Daoy (cell line): ENCODE measurements around the gene HBB. TPM values are rescaled to one million over a fixed set of nuclear protein-coding genes. Genes with fewer than 3 reads are reported as not detected.

ENCODE experiments used
- DNase-seq: peaks from one replicate; pipeline ENCODE4 v3.0.0-alpha.2; 2015; ENCODE audit warnings: low read depth
- total RNA-seq: library from RNA; depleted of rRNA; stranded (reverse); fragments of >200 nt; shearing (Covaris generic); gene quantifications from 2 replicates; pipeline ENCODE4 v1.2.3, GENCODE V29; 2014

The HBB gene
- total RNA-seq, 1 experiment from 2014 or later, result not detected

DNA sequence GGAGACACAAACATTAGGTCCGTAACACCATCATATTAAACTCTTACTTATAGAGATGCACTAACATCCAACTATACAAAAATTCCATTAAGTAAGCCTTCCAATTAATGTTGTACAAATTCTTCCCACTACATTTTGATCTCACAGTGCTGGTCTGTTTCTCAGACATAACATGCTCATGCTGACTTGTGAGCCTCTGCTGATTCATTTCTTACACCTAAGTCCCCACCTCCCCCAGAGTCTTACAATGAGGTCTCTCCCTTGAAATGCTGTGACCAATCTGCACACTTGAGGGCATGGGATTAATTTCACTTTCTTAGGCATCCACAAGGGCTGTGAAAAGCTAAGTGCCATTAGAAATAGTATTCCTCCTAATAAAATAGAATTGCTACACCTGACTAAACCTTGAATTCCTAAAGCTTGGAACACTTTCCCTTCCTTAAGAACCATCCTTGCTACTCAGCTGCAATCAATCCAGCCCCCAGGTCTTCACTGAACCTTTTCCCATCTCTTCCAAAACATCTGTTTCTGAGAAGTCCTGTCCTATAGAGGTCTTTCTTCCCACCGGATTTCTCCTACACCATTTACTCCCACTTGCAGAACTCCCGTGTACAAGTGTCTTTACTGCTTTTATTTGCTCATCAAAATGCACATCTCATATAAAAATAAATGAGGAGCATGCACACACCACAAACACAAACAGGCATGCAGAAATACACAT is 20.8 kb upstream of the HBB start:
- no peak for DNase-seq

DNA sequence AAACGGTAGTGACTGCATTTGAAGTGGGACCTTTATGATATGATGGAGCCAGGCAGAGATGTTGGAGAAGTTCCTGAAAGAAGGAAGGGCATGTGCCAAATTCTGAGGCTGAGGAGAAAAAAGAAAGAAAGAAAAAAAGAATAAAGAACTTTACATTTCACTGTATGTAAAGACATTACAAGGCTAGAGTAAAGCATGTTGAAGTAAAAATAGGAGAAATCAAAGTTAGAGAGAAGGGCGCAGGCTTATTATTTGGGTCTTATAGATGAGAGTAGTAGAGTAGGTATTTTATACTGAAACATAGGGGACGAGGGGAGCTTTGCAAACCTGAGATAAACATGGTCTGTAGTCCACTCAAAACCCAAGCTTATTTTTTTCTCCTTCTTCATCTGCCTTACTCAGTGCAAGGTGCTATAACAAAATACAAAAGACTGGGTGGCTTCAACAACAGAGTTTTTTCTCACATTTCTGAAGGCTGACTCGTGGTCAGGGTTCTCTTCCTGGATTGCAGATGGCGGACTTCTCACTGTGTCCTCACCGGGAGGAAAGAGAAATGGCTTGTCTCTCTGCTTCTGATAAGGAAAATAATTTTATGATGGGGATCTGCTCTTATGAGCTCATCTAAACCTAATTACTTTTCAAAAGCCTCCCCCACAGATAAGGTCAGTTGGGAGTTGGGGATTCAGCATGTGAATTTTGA is 20.1 kb upstream of the HBB start:
- no peak for DNase-seq

DNA sequence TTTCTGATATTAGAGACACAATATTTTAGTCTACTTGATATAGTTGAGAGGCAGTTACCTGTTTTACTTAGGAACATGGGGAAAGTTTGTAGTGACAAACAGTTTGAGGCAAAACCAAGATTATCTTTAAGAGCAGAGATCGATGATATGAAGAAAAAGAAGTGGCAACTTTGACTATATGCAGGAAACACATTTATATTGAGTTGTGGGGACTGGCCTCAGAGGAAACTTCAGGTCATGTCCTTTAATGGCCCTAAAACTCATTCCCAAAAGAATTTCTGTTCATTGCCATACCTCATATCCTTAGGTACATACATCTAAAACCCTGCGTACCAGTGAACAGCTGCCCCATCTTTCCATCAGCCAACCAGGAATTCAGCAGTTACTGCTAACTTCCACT is 18.3 kb upstream of the HBB start:
- no peak for DNase-seq

DNA sequence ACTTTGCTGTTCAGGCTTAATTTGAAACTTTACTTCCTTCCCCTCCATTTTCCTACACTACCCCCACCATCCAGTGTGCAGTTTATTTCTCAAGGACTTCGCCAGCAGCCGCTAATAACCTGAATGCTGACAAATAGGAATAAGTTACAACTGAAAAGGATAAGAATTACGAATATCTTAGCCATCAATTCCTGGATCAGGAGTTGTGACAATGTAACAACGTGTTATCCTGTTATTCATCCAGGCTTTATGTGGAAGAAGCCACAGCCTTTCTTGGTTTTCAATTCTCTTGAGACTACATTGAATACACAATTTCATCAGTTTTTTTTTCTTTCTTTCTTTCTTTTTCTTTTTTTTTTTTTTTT is 16.9 kb upstream of the HBB start:
- DNase-seq, result no peak

DNA sequence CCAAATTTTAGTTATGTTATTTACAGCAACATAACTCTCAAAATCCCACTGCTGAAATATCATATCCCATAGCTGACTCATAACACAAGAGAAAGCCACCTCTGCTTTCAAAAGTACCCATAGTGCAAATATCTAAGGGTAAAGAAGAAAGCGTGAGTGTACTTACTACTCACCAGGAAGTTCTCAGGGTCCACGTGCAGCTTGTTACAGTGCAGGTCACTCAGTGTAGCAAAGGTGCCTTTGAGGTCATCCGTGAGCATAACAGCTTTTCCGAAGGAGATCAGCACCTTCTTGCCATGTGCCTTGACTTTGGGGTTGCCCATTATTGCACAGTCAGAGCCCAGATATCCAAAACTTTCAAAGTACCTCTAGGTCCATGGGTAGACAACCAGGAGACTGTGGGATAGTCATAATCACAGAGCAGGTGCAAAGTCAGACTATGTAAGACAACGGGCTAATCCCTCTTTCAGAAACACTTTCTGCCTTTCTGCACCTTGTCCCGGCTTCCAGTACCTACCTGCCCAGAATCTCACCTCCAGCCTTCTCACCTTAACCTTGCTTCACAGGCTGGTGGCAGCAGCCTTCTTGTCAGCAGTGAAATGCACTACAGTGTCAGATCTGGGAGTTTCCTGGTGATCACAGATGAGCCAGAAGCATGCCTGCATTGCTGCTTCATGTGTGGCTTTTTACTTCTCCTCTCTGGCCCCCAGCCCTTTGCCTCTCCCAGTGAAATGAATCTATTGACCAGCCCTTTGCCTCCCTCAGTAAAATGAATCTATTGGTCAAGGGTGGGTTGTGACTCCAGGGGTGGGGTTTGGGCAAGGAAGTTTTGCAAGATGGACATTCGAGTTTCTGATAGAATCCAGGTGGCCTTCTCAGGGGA is 16.3 kb upstream of the HBB start:
- no peak for DNase-seq

DNA sequence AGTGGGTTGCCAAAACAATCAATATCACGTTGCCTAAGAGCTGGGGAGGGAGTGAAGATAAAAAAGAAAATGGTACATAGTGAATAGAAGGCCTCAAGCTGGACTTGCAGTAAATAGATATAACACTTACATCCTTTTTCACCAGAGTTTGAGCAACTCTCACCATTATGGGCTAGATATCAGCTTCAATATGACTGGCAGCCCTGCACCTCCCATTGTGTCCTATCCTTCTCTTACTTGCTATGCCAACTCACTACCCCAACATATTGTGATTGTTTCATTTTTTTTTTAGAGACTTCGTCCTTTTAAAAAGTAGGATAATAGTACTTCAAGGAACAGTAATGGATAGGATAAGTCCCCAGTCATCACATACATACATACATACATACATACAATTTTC is 15.3 kb upstream of the HBB start:
- no peak for DNase-seq

DNA sequence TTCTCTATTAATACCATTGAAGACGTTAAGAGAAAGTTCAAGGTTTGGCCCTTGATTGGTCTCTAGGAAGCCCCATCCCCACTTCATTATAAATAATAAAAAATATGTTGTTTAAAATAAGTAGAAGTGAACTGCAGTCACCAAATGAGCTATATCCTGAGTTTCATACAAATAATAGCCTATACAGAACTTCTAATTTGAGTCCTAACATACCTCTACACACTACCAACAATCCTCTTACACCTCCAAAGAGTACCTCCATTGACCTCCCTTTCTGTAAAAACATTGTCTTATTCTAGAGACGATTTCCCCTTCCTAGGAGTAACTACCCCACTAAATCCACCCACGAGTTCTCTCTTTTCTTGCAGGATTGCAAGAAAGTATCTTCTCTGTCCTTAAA is 14.6 kb upstream of the HBB start:
- DNase-seq, result no peak

DNA sequence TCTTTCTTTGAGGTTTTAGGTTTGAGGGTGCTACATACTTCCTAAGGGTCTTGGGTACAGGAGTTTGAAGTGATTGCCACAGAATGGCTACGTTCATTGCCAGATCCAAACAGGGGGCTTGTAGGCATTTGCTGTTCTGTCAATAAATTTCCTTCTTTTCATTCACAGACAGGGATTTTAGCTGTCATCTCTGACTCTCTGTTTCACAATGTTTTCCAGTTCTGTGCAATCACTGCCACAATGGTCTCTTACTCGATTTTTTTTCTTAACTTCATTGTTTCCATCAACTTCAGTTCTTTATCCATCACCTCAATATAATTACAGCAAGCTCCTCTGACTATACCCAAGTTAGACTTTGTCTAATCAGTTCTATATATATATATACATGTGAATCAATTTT is 13.6 kb upstream of the HBB start:
- no peak for DNase-seq

DNA sequence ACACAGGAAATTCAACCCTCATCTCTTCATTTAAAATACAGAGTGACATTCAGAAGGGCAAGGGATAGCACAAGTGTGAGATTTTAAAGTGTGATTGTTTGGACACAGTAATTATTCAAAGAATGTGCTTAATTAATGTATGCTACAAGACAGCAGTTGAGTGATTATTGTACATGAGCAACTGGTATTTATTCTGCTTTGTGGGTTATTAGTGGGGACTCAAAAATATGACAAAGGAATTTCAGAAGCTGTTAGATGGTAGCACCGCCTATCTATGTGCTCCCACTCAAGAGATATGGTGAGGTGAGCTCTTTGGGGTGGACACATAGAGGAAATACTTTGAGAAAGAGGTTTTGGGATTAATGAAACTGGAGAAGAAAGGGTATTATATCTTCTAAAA is 13.2 kb upstream of the HBB start:
- no peak for DNase-seq

DNA sequence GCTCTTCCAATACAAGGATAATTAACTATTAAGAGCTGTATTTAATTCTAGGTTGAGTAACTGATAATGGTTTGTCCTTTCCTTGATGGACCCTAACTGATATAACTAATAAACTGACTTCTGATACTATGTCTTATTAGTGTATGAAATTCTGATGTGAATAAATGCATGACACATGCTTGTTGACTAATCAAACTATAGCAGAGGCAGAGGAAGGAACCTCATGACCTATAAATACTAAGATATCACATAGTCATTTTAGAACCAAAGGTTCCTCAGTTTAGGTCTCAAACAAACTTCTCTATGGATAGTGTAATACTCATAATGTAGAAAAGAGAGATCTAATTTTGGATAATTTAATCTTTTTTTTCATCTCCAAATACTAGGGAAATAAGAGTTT is 12.2 kb upstream of the HBB start:
- no peak for DNase-seq

DNA sequence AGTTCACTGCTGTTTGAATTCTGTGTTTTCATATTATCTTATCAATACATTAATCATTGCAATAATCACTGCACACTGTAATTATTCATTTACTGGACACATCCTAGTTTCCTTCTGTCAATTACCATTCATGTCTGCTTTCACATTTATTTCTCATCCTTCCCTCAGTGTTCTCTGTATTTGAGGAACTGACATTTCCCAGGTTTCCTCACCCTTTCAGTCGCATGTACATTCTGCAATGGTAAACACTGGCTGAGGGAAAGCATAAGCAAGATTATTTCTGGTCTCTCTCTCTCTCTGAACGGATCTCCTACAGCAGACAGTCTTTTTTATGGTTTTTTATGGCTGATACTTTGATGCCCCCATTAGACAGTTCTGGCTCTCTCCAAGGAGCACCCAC is 11.6 kb upstream of the HBB start:
- DNase-seq, result no peak

DNA sequence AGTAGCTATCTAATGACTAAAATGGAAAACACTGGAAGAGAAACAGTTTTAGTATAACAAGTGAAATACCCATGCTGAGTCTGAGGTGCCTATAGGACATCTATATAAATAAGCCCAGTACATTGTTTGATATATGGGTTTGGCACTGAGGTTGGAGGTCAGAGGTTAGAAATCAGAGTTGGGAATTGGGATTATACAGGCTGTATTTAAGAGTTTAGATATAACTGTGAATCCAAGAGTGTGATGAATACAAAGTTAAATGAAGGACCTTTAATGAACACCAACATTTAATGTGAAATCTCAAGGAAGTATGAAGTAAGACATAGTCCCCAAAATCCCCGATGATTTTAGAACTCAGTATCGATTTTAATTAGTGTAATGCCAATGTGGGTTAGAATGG is 10.5 kb upstream of the HBB start:
- no peak for DNase-seq

DNA sequence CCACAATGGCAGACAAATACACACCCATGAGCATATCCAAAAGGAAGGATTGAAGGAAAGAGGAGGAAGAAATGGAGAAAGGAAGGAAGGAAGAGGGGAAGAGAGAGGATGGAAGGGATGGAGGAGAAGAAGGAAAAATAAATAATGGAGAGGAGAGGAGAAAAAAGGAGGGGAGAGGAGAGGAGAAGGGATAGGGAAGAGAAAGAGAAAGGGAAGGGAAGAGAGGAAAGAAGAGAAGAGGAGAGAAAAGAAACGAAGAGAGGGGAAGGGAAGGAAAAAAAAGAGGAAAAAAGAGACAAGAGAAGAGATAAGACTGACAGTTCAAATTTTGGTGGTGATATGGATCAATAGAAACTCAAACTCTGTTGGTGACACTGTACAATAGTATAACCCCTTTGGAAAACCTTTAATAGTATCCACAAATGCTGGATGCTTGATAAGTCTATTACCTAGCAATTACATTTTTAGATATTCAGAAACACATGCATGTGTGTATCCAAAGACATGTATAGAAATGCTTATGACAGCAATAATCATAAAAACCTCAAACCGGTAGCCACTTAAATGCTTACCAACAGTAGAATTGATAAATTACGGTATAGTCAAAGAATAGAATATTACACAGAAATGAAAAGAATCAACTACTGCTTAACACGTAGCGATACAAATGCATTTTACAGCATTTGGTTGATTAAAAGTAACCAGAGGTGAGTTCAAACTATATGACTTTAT is 8.7 kb upstream of the HBB start:
- no peak for DNase-seq

DNA sequence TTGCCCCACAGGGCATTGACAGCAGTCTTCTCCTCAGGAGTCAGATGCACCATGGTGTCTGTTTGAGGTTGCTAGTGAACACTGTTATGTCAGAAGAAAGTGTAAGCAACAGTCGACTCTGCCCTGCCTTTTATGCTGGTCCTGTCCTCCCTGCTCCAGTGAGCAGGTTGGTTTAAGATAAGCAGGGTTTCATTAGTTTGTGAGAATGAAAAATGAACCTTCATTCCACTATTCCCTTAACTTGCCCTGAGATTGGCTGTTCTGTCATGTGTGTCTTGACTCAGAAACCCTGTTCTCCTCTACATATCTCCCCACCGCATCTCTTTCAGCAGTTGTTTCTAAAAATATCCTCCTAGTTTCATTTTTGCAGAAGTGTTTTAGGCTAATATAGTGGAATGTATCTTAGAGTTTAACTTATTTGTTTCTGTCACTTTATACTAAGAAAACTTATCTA is 7.5 kb upstream of the HBB start, which contains the start of gene HBD:
HBD (minus strand) TSS at position 103 of the 454 bp plus-strand sequence; CDS start at position 53, 50 bp downstream.
- DNase-seq, result no peak

DNA sequence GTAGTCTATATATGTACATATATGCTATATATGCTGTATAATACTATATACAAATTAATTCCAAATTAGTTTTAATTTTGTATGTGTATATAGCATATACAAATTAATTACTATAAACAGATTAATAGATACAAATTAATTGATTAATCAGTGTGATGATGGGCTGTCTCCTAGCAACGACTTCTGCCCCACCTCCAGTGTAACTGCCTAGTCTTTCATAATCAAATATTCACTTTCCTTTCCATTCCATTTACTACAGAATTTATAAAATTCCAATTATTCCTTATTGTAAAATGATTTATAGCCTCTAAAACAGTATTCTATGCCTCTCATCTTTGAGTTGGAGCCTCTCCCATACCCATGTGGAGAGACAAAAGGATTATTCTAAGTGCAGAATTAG is 6.4 kb upstream of the HBB start:
- DNase-seq, result no peak

DNA sequence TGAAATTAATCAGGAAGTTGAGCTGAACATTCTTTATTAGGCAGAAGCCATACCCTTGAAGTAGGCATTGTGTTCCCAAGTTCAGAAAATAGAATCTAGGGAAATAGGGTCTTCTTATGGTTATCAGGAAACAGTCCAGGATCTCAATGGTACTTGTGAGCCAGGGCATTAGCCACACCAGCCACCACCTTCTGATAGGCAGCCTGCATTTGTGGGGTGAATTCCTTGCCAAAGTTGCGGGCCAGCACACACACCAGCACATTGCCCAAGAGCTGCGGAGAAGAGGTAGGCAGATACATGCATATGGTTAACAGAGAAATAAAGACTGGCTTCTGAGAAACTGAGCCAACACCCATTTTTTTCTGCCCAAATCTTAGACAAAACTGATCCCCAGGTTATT is 6.0 kb upstream of the HBB start:
- no peak for DNase-seq

DNA sequence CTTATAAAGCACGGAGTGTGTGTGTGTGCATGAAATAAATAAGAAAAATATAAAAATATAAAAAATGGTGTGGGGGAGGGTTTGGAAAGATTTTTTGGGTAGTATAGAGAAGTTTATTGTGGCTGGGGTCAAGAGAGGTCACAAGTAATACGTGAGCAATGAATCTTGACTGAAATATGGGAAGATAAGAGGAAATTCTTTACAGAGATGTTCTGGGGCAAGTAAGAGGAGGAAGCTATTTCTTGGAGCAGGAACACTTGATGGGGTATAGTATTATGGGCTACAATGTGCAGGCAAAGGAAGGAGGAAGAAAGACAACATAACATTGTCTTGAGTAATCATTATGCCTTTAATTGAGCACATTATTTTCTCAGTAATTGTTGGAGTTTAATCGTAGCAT is 5.3 kb upstream of the HBB start:
- no peak for DNase-seq

DNA sequence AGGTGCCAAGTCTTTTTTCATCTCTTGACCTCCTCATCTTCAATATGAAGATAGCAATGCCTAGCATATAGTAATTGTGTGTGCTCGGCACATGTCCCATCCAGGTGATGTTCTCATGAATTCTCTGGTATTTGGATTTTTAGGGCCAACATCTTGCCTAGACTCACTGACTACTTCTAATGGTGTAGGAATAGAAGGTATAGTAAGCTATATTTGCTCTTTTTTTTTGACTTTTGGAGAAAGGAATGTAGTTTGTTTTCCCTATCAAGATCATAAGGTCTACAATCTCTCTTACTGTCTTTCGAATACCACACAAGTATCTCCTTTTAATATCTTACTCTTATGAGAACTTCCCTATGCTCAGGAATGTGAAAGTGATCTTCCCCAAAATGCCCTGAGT is 4.2 kb upstream of the HBB start:
- no peak for DNase-seq

DNA sequence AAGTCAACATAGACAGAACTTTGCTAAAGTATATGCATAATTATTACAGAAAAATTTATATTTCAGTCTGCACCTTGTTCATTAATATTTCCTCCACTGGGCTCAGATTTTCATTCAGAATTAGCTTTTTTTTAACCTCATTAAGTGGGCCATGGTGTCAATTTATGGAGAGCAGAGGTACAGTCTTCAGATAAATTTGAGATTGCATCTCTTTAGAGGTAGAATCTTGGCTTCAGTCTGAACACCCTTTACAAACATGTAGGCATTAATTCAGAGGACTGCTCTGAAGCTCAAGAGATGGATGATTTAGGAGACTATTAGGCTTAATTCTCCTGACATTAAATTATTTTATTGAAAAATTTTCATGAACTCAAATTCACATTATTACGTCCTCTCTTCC is 3.4 kb upstream of the HBB start:
- DNase-seq, result no peak

DNA sequence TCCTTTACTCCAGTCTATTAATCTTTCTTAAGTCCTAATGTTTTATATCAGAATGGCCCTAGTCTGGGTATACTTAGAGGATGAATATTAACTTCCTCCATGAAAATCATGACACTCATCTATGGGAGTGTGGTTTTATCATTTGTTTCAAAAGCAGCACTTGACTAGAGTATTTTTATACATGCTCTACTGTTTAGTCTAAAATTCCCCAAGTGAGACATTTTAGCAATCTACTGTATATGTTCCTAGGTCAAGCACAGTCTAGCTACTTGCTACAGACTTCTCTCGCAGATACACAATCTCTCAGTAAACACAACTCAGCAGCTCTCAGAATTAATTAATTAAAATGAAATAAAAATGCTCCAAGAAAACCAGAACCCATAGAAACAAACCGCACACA is 2.9 kb upstream of the HBB start:
- no peak for DNase-seq

DNA sequence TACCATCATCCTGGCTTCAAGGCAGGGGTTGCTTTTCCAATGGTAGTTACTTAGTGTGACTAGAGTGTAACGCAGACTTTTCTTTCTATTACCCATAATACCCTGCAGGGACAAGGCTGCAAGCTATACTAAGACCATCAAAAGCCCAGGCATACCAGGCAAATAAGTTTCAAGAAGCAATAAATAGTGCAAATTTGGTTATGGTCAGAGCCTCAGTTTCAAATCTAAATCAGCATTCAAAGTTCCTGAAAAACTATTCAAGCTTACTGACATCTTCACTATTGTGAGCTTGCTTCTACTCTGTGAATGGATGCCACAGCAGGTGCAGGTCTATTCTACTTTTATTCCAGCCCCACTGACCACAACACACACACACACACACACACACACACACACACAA is 2.5 kb upstream of the HBB start:
- DNase-seq, result no peak

DNA sequence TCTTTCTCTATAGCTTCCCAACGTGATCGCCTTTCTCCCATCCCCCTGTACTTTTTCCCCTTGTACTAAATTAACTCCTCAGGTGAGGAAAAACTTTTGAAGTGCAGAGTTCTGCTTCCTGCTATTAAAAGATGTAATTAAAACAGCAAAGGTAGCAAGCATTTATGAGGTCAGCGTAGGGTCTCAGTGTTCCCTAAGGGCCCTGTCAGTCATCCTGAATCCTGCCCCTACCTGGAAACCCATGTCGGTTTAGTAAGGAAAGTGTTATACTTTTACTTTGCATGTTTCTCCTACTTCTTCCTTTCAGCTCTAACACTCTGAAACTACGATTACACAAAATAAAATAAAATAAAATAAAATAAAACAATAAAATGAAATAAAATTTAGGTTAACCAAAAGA is 1.3 kb upstream of the HBB start:
- DNase-seq, result no peak
